ENCODE measurements around the gene KRT34.

The KRT34 gene

DNA sequence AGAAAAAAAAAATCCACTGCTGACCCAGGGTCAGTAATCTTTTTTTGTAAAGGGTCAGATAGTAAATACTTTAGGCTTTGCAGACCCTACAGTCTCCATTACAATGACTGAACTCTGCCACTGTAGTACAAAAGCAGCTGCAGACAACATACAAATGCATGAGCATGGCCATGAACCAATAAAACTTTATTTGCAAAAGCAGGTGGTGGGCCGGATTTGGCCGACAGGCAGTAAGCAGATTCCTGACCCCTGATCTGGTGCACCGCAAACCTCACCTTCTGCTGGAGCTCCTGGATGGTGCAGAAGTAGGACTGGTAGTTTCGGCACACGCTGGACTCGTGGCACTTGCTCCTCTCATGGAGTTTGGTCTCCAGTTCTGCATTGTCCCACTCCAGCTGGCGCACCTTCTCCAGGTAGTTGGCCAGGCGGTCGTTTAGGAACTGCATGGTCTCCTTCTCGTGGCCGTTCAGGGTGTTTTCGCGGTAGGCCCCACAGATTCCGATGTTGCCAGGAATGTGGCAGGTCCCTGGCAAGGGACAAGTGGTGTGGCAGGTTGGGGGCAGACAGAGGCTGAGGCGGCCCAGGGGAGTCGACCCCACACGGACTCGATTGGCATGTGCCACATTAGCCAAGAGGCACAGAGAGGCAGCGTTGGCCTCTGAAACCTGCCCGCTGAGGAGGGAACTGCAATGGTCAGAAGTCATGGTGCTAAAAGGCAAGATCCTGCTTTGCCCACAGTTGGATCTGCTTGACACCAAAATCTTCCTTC is 29.1 kb upstream of the KRT34 start:
- no peak for DNase-seq (ENCODE audit: low read depth)
- H3K4me3 ChIP-seq (ENCODE audit: low read depth, low read length) = no peak overlapping the region
- no peak for TF ChIP-seq MYC (IDR thresholded peaks at IDR 0.05; ENCODE audit: low read depth, low read length)
- TF ChIP-seq, protein P1, sequence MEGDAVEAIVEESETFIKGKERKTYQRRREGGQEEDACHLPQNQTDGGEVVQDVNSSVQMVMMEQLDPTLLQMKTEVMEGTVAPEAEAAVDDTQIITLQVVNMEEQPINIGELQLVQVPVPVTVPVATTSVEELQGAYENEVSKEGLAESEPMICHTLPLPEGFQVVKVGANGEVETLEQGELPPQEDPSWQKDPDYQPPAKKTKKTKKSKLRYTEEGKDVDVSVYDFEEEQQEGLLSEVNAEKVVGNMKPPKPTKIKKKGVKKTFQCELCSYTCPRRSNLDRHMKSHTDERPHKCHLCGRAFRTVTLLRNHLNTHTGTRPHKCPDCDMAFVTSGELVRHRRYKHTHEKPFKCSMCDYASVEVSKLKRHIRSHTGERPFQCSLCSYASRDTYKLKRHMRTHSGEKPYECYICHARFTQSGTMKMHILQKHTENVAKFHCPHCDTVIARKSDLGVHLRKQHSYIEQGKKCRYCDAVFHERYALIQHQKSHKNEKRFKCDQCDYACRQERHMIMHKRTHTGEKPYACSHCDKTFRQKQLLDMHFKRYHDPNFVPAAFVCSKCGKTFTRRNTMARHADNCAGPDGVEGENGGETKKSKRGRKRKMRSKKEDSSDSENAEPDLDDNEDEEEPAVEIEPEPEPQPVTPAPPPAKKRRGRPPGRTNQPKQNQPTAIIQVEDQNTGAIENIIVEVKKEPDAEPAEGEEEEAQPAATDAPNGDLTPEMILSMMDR (IDR thresholded peaks at IDR 0.05; ENCODE audit: low read depth, low read length) = no peak
- TF ChIP-seq POLR2A (IDR thresholded peaks at IDR 0.05; ENCODE audit: extremely low read depth, insufficient read length) = no peak
- TF ChIP-seq, protein P2, sequence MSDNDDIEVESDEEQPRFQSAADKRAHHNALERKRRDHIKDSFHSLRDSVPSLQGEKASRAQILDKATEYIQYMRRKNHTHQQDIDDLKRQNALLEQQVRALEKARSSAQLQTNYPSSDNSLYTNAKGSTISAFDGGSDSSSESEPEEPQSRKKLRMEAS (IDR thresholded peaks at IDR 0.05; ENCODE audit: low read depth, low read length) = no peak

DNA sequence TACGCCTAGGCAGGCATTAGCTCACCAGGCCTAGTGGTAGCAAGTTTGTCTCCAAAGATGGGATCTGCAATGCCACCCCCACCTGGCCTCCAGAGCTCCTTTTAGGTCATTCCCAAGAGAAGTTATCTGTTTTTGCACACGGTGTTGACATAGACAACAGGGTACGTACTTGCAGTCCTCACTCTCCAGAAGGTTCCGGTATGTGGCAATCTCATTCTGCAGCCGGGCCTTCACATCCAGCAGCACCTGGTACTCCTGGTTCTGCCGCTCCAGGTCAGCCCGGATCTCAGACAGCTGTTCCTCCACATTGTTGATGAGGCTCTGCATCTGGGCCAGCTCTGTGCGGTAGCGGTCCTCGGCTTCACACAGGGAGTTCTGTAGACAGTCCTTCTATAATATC is 25.1 kb upstream of the KRT34 start:
- DNase-seq (ENCODE audit: low read depth) = no peak
- TF ChIP-seq POLR2A (IDR thresholded peaks at IDR 0.05; ENCODE audit: extremely low read depth, insufficient read length) = no peak
- TF ChIP-seq, protein P1 (IDR thresholded peaks at IDR 0.05; ENCODE audit: low read depth, low read length) = no peak
- TF ChIP-seq, protein P2 (IDR thresholded peaks at IDR 0.05; ENCODE audit: low read depth, low read length) = no peak
- TF ChIP-seq MYC (IDR thresholded peaks at IDR 0.05; ENCODE audit: low read depth, low read length) = no peak
- H3K4me3 ChIP-seq (ENCODE audit: low read depth, low read length) = no peak overlapping the region

DNA sequence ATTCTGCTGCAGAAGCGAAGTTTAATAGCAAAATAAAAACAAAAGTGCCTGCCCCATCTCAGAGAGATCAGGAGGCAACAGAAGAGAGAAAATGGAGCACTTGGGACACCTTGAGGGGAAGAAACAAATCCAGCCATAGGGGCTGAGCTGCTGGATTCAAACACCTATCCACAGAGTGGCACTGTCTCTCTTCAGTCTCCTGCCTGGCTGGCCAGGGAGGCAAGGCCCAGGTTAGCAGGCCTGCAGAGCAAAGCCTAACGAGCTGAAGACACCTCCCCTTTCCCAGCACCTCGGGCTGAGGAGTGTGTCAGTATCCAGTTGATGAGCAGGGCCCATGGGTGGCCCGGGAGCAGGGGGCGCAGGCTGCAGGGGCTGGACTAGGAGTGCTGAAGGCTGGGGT is 24.1 kb upstream of the KRT34 start:
- no peak for DNase-seq (ENCODE audit: low read depth)
- H3K4me3 ChIP-seq (ENCODE audit: low read depth, low read length) = no peak overlapping the region
- TF ChIP-seq, protein P2 (IDR thresholded peaks at IDR 0.05; ENCODE audit: low read depth, low read length) = no peak
- TF ChIP-seq, protein P1 (IDR thresholded peaks at IDR 0.05; ENCODE audit: low read depth, low read length) = no peak
- TF ChIP-seq MYC (IDR thresholded peaks at IDR 0.05; ENCODE audit: low read depth, low read length) (no peak), POLR2A (IDR thresholded peaks at IDR 0.05; ENCODE audit: extremely low read depth, insufficient read length) (no peak)

DNA sequence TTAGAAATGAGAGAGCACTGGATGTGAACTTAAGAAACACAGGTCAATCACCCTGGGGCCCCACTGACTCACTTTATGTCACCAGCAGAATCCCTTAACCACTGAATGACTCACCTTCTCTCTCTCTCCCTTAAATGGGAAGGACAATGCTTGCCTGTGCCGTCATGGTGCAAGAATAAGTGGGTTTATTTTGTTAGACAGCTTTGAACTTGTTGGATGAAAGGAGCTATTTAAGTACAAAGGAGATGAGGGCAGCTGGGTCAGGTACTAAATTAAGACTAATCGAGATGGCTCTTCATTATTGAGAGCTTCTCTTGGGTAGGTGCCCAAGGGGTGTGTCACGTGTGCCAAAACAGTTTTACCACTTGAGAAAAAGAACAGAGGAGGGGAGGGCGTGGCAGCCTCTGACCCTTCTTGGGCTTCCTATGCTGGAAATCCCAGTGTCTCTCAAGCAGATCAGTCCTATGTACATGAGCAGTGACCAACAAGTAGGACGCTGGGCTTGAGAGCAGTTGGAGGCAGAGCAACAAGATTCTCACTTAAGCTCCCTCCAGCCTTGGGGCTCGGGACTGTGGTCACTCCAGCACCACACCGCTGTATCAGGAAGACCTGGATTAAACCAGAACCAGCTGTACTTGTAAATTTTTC is 22.0 kb upstream of the KRT34 start:
- peak; percentile 79 for DNase-seq (ENCODE audit: low read depth)
- no peak for TF ChIP-seq MYC (IDR thresholded peaks at IDR 0.05; ENCODE audit: low read depth, low read length)
- TF ChIP-seq, protein P1 (IDR thresholded peaks at IDR 0.05; ENCODE audit: low read depth, low read length) = no peak
- TF ChIP-seq POLR2A (IDR thresholded peaks at IDR 0.05; ENCODE audit: extremely low read depth, insufficient read length) = no peak
- TF ChIP-seq, protein P2 (IDR thresholded peaks at IDR 0.05; ENCODE audit: low read depth, low read length) = no peak
- H3K4me3 ChIP-seq (ENCODE audit: low read depth, low read length) = no peak overlapping the region

DNA sequence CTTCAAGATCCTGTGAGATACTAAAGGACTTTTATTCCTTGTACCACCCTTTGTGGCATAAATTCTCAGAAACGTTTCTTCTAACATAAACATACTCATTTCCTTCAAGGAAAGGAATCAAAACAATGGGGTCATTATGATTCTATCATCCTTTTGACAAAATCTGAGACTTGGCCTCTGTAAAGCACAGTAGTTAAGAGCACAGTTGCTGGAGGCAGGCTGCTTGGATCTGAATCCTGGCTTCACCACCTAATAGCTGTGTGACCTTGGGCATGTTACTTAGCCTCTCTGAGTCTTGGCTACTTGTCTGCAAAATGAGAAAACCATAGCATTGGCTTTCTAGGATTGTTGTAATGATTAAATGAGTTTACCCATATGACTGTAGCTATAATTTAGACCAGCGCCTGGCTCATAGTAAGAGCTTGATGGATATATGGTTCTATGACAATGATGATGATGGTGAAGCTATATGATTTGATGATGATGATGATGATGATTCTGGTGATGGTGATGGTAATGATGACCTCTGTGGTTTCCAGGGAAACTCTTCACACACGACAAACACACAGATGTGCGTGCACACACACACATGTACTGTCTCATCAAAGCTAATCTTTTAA is 21.4 kb upstream of the KRT34 start:
- DNase-seq (ENCODE audit: low read depth) = no peak

More for the DNA sequence above, 21.4 kb upstream of the KRT34 start:
- H3K4me3 ChIP-seq (ENCODE audit: low read depth, low read length) = no peak overlapping the region
- TF ChIP-seq, protein P1 (IDR thresholded peaks at IDR 0.05; ENCODE audit: low read depth, low read length) = no peak
- TF ChIP-seq, protein P2 (IDR thresholded peaks at IDR 0.05; ENCODE audit: low read depth, low read length) = no peak
- no peak for TF ChIP-seq MYC (IDR thresholded peaks at IDR 0.05; ENCODE audit: low read depth, low read length)
- no peak for TF ChIP-seq POLR2A (IDR thresholded peaks at IDR 0.05; ENCODE audit: extremely low read depth, insufficient read length)
